GM19043 (cell line): ENCODE data around the gene NTF3.

Source experiments
- ATAC-seq: cut with Tn5 transposase; IDR thresholded peaks from one replicate; pipeline ENCODE4 v1.9.1; 2021; ENCODE audit warnings: low read depth; ENCODE audit not compliant: unreplicated experiment

The NTF3 gene

DNA sequence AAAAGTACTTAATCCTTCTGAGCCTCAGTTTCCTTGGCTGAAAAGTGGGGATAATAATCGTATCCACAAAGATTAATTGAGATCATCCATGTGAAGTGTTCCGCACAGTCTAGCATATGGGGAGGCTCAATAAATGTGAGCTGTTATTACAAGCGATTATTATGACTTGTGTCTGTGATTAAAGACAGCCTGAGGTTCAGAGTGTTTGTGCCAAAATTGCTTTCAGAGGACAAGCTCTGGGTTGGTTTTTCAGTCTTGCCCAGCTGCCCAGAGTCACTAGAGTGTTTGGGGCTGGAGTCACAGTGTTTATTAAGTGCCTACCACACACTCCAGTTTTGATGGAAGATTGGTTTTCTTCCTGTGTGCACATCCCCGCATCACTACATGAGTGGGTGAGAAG lies 53.5 kb downstream of the NTF3 start:
- no peak for ATAC-seq

GRCh38 chr12:5487076-5487475 lies 55.2 kb downstream of the NTF3 start:
- ATAC-seq, result no peak

DNA sequence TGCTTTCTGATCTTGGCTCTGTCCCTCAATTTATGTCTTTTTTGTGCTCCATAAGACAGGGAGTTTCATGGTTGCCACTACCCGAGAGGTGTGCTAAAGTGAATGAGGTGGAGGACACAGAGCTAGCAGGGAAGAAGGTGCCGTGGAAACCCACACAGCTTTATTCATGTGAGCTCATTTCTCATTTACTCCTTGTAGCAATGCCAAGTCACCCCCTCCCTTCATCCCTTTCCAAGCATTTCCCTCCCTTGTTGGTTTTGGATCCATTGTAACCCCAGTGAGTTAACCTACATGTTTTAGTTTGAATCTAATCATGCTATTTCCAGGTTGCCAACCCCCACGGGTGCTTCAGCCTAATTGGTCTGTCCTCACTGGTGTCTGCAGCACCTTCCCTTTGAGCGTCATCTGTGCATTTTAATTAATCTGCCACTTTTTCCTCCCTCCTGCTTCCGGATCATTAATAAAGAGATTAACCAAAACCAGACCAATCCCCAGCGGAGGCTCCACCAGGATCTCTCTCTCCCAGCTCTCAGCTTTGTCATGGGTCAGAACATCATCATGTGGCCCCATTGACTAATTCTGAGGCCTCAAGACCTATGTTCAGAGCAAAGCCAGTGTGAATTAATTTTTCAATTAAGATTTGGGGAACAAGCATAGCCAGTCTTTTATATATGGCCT lies 56.2 kb downstream of the NTF3 start:
- no peak for ATAC-seq

DNA sequence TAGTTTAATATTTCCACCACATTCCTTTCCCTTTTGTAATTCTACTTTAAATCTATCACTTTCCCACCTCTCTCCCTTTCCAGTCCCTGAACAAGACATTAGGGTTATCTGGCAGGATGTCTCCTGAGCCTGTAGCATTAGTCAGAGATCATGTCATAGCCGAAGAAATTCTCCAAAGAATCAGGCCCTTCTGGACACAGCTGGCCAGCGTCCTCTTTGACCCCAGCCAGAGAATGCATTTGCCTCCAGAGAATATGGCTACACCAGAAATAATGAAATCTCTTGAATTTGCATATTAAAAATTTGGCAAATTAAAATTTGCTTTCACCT lies 56.7 kb downstream of the NTF3 start:
- ATAC-seq, result no peak

GRCh38 chr12:5489017-5489416 lies 57.1 kb downstream of the NTF3 start:
- ATAC-seq, result no peak

DNA sequence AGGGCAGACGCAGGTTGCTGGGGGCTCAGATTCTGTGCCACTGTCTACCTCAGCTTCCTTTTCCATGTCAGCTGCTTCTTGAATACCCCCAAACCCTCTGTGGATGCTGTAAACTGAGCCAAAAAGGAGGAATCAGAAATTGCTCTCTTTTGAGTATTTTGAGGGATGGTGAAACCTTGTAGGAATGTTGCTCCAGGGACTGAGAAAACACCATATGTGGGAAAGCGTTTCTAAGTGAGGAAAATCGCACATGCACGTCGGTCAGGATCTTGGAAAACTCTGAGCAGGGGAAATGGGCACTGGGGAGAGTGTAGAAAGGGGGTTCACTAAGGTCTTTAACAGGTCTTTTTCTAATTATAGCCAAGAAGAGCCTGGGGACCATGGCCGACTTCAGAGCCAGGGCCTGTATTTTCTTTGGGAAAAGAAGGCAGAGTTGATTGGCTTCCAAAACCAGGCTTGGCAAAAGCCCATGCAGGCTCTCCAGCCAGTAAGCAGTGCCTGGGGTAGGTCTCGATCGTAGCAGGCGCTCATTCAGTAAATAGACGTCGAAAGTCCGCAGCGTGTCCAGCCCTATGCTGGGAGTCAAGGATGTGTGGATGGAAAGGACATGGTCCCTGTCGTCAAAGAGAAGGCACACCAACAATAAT lies 58.0 kb downstream of the NTF3 start:
- ATAC-seq, result no peak

DNA sequence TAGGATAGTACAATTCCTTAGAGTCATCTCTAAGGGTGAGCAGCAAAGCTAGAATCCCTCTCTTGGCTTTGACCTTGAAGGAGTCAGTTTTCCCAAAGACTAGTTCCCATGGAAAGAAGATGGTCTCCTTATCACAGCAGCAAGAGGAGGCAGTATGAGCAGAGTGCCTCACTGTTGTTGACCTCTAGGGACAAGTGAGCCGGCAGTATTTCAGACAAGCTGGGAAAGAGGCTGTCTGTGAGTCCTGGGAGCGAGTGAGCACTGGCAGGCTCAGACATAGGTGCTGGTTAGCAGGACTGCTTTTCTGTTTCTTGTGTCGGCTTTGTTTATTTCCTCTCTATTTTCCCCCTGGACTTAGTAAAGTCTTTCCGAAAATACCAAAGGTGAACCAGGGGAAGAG lies 60.7 kb downstream of the NTF3 start:
- no peak for ATAC-seq

DNA sequence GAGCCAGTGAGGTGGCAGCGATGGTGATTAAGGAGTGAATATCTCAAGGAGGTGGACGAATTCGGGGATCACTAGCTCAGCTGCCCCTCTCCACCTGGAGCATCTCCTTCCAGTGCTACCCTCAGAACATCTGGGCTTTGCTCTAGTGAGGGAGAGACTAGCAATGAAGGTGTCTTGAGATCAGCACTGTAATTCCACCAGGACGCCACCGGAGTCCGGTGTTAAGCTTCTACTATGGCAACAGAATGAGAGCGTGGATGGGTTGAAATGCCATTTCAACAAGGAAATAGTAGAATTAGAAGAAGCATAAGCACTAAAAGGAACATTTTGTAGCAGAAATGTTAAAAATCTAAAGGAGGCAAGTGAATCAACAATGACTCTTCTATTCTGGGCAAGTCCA lies 61.1 kb downstream of the NTF3 start:
- no peak for ATAC-seq

DNA sequence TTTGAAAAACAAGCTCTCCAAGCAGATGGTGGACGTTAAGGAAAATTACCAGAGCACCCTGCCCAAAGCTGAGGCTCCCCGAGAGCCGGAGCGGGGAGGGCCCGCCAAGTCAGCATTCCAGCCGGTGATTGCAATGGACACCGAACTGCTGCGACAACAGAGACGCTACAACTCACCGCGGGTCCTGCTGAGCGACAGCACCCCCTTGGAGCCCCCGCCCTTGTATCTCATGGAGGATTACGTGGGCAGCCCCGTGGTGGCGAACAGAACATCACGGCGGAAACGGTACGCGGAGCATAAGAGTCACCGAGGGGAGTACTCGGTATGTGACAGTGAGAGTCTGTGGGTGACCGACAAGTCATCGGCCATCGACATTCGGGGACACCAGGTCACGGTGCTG lies 62.4 kb downstream of the NTF3 start:
- ATAC-seq, result no peak

- ATAC-seq, result no peak
These were observed 65.6 kb downstream of the NTF3 start for GRCh38 chr12:5497329-5498053.

- ATAC-seq, result no peak
These were observed 66.2 kb downstream of the NTF3 start for GRCh38 chr12:5498076-5498475.

DNA sequence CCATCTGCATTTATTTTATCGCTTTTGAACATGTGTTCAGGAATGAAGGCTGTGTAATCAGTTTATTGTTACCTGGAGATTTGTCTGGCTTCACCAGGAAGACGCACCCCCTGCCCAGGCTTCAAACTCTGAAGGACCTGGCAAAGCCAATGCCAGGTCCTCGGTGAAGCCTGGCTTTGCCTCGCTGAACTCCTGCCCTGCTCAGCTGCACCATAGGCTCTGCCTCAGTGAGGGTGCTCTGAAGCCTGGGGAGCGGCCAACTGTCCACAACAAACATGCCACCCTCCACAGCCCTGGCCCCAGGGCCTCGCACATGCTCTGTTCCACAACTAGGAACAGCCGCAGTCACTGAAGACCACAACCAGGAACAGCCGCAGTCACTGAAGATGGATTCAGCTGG lies 66.9 kb downstream of the NTF3 start:
- ATAC-seq, result no peak

- ATAC-seq, result no peak
These were observed 67.8 kb downstream of the NTF3 start for GRCh38 chr12:5499566-5500330.

DNA sequence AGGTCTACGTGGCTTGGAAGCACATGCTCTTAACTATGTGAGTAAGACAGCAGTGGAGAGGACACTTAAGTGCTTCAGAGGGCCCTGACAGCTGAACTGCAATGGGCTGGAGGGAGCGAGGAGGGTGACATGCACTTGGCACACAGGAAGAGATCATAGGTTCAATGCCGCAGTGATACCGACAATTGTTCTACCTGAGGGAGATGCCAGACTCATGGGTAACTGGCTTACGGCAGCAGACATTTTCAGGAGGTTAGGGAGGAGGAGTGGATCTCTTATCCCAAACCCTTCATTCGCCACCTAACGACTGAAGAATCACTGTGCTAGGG lies 68.4 kb downstream of the NTF3 start:
- no peak for ATAC-seq

GRCh38 chr12:5503774-5504173 lies 71.9 kb downstream of the NTF3 start:
- no peak for ATAC-seq

DNA sequence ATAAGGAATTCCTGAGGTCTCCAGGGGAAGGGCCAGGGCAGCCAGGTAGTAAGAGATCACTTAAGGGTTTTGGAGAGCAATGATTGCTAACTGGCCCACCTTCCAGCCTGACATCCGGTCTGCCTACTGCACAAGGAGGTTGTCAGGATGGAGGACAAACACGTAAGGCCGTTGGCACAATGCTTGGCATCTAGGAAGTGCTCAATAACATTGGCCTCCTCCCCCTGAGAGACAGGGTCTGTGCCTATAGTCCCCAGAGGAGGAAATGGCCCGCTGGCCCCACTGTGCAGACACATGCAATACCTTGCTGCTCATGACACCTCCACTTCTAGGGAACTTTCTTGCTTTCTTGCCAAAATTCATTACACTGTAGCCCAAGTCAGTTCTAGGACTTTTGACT lies 73.2 kb downstream of the NTF3 start:
- no peak for ATAC-seq

GRCh38 chr12:5505751-5506150 lies 73.8 kb downstream of the NTF3 start:
- ATAC-seq, result no peak

- no peak for ATAC-seq
These were observed 74.4 kb downstream of the NTF3 start for GRCh38 chr12:5506295-5506694.

DNA sequence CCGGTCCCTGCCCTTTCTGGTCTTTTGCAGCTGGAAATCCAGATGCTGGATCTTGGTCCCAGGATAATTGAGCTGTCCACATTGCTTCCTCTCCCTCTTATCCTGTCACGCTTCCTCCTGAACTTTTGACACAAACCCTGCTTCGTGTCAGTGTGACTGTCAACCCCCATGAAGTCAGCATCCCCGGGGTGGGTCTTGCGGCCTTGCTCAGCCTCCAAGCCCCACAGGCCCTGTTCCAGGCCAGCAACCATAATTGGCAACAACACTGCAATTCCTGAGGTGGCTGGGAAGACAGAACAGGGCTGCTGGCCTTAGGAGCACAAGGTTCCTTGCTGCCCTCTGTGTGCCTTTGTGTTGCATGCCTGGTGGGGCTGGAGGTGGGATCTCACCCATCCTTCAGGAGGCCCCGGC lies 74.9 kb downstream of the NTF3 start:
- no peak for ATAC-seq

- ATAC-seq, result no peak
These were observed 75.6 kb downstream of the NTF3 start for GRCh38 chr12:5507401-5507935.

DNA sequence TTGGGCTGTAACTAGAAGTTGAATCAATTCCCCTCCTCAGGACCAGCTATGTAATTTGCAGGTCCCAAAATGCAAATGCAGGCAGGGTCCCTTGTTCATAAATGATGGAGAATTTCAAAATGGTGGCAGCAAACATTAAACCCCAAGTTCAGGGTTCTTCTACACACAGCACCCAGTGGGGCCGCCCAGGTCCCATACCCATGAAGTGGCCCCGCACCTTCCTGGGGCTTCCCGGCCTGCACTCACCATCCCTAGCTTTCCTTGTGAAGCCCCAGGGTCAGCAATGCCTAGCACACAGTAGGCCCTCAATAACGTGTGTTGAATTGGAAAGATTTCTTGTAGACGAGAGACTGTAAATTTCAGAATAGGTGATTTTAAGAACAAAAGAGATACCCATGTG lies 76.0 kb downstream of the NTF3 start:
- no peak for ATAC-seq
